HCT116 (cell line): ENCODE results near the gene PRPH2. TPM values are rescaled to one million over a fixed set of nuclear protein-coding genes. Genes with fewer than 3 reads are reported as not detected.

Source experiments
- ATAC-seq: fragments of 200-7000 bp; cut with Tn5 transposase; 2 replicates; pipeline ENCODE4 v1.9.1; 2020; ENCODE audit warnings: mild to moderate bottlenecking, moderate library complexity
- BruUV-seq: library from RNA; stranded (reverse); fragments of 400-500 nt; replicated peaks from 2 replicates; lab custom pipeline; 2021; lab: Mats Ljungman, UMichigan
- CTCF ChIA-PET: fragments of 300-600 bp; sonication (Branson Sonifier 250); formaldehyde crosslinking; loops from one replicate; lab custom pipeline; 2021; ENCODE audit warnings: antibody characterized with exemption; lab: Charles Lee
- POLR2A ChIA-PET: fragments of 300-600, 350-600 bp; sonication (Branson Sonifier 250); formaldehyde crosslinking; loops from one replicate; lab custom pipeline; 2021; ENCODE audit warnings: antibody characterized with exemption; lab: Charles Lee
- RAD21 ChIA-PET, 2 experiments: fragments of 300-600 bp; sonication (Branson Sonifier 250); formaldehyde crosslinking; loops; one replicate each; lab custom pipeline; 2023; ENCODE audit warnings: low total read pairs in 2 of 2; ENCODE audit not compliant: uncharacterized antibody in 2 of 2, unreplicated experiment in 2 of 2, low non-redundant PET in 1 of 2; lab: Charles Lee
- DNase-seq: peaks from one replicate; pipeline ENCODE4 v3.0.0-alpha.2; 2010; ENCODE audit warnings: low read depth, low spot score
- H2AFZ ChIP-seq: fragments of 200-600 bp; shearing (Covaris generic), sonication (generic); 2 replicates; pipeline ENCODE4 v1.6.1; 2017; ENCODE audit warnings: low read depth, mixed run types, mixed read lengths, antibody characterized with exemption, low read length; ENCODE audit not compliant: poor library complexity, severe bottlenecking
- H3K27ac ChIP-seq: 2 replicates; pipeline ENCODE4 v1.5.1; 2012; ENCODE audit warnings: low read depth, low read length
- H3K27me3 ChIP-seq: fragments of 200-600 bp; sonication (generic); 2 replicates; pipeline ENCODE4 v1.6.1; 2016; ENCODE audit warnings: mixed run types, low read length, mixed read lengths; ENCODE audit not compliant: insufficient read depth
- H3K36me3 ChIP-seq, 2 experiments: fragments of 200-500 bp in 1 of 2; fragments of 200-600 bp in 1 of 2; sonication (Bioruptor generic) in 1 of 2; sonication (generic) in 1 of 2; 2 replicates each; pipeline versions ENCODE4 v1.5.1 to v1.6.1; 2014 to 2016; ENCODE audit warnings: low read length in 2 of 2, inconsistent platforms in 1 of 2, mixed read lengths in 1 of 2, mixed run types in 1 of 2; ENCODE audit not compliant: insufficient read depth in 2 of 2, control insufficient read depth in 1 of 2
- H3K4me1 ChIP-seq, 2 experiments: fragments of 200-600 bp in 1 of 2; sonication (generic) in 1 of 2; 2 replicates each; pipeline versions ENCODE4 v1.5.1 to v1.6.1; 2012 to 2017; ENCODE audit warnings: low read length in 2 of 2, inconsistent platforms in 1 of 2, mild to moderate bottlenecking in 1 of 2, mixed read lengths in 1 of 2, mixed run types in 1 of 2, moderate library complexity in 1 of 2; ENCODE audit not compliant: insufficient read depth in 2 of 2, control insufficient read depth in 1 of 2
- H3K4me2 ChIP-seq: fragments of 200-600 bp; sonication (generic); 2 replicates; pipeline ENCODE4 v1.6.1; 2017; ENCODE audit warnings: mixed run types, low read length, mixed read lengths
- H3K4me3 ChIP-seq, 2 experiments: fragments of 200-600 bp in 1 of 2; sonication (generic) in 1 of 2; replicated peaks in 1 of 2; 2 replicates each; pipeline ENCODE4 v1.5.1; 2011 to 2016; ENCODE audit warnings: low read length in 2 of 2, control low read depth in 1 of 2, low read depth in 1 of 2, mild to moderate bottlenecking in 1 of 2, mixed read lengths in 1 of 2, mixed run types in 1 of 2
- H3K79me2 ChIP-seq: fragments of 200-600 bp; sonication (generic); 2 replicates; pipeline ENCODE4 v1.6.1; 2017; ENCODE audit warnings: mild to moderate bottlenecking, mixed run types, low read length, moderate library complexity, mixed read lengths; ENCODE audit not compliant: insufficient read depth
- H3K9ac ChIP-seq: fragments of 200-600 bp; sonication (generic); 2 replicates; pipeline ENCODE4 v1.6.1; 2016; ENCODE audit warnings: low read length, mixed read lengths
- H3K9me2 ChIP-seq: fragments of 200-600 bp; sonication (generic), shearing (Covaris generic); 2 replicates; pipeline ENCODE4 v1.6.1; 2017; ENCODE audit warnings: mixed run types, mild to moderate bottlenecking, moderate library complexity; ENCODE audit not compliant: insufficient read depth
- H3K9me3 ChIP-seq, 2 experiments: fragments of 200-500 bp in 1 of 2; fragments of 200-600 bp in 1 of 2; sonication (Bioruptor generic) in 1 of 2; sonication (generic) in 1 of 2; 2 replicates each; pipeline ENCODE4 v1.6.1; 2014 to 2017; ENCODE audit warnings: low read length in 2 of 2, mixed read lengths in 2 of 2, inconsistent platforms in 1 of 2, low read depth in 1 of 2, mild to moderate bottlenecking in 1 of 2, mixed run types in 1 of 2, moderate library complexity in 1 of 2; ENCODE audit not compliant: control insufficient read depth in 1 of 2, insufficient read depth in 1 of 2
- H4K20me1 ChIP-seq: fragments of 200-600 bp; sonication (generic), shearing (Covaris generic); 2 replicates; pipeline ENCODE4 v1.6.1; 2017; ENCODE audit warnings: mixed run types, mild to moderate bottlenecking, moderate library complexity; ENCODE audit not compliant: insufficient read depth
- ATF3 ChIP-seq: IDR thresholded peaks from 2 replicates; pipeline ENCODE4 v1.6.1; 2012
- CBX3 ChIP-seq: IDR thresholded peaks from 2 replicates; pipeline ENCODE4 v1.6.1; 2012; ENCODE audit warnings: low read depth
- CEBPB ChIP-seq: IDR thresholded peaks from 2 replicates; pipeline ENCODE4 v1.6.1; 2012; ENCODE audit warnings: low read depth
- CTCF ChIP-seq, 3 experiments: fragments of 200-600 bp in 1 of 3; sonication (generic) in 1 of 3; IDR thresholded peaks in 2 of 3; conservative IDR thresholded peaks in 1 of 3; 2 replicates each; pipeline ENCODE4 v1.5.1; 2012 to 2017; ENCODE audit warnings: low read depth in 2 of 3, low read length in 2 of 3, antibody characterized with exemption in 1 of 3, borderline replicate concordance in 1 of 3, control low read depth in 1 of 3, mild to moderate bottlenecking in 1 of 3, mixed read lengths in 1 of 3, mixed run types in 1 of 3, moderate library complexity in 1 of 3; ENCODE audit not compliant: insufficient read depth in 1 of 3
- EGR1 ChIP-seq: IDR thresholded peaks from 2 replicates; pipeline ENCODE4 v1.6.1; 2012; ENCODE audit warnings: low read depth
- ELF1 ChIP-seq: IDR thresholded peaks from 2 replicates; pipeline ENCODE4 v1.6.1; 2012; ENCODE audit warnings: low read depth, borderline replicate concordance
- EZH2phosphoT487 ChIP-seq: fragments of 200-600 bp; IDR thresholded peaks from 2 replicates; pipeline ENCODE4 v1.6.1; 2018; ENCODE audit warnings: antibody characterized with exemption, borderline replicate concordance
- FOSL1 ChIP-seq: IDR thresholded peaks from 2 replicates; pipeline ENCODE4 v1.6.1; 2012; ENCODE audit warnings: low read depth
- JUND ChIP-seq: IDR thresholded peaks from 2 replicates; pipeline ENCODE4 v1.6.1; 2012
- MAX ChIP-seq: IDR thresholded peaks from 2 replicates; pipeline ENCODE4 v1.6.1; 2012
- POLR2A ChIP-seq: IDR thresholded peaks from 2 replicates; pipeline ENCODE4 v1.7.0; 2011; ENCODE audit warnings: borderline replicate concordance; ENCODE audit not compliant: insufficient read depth, insufficient read length; ENCODE audit errors: extremely low read depth
- SIN3A ChIP-seq: IDR thresholded peaks from 2 replicates; pipeline ENCODE4 v1.6.1; 2012; ENCODE audit warnings: low read depth
- SP1 ChIP-seq: IDR thresholded peaks from 2 replicates; pipeline ENCODE4 v1.6.1; 2012; ENCODE audit warnings: low read depth
- TCF7L2 ChIP-seq: IDR thresholded peaks from 2 replicates; pipeline ENCODE4 v1.7.0; 2011; ENCODE audit warnings: borderline replicate concordance, inconsistent platforms; ENCODE audit not compliant: insufficient read depth, insufficient read length; ENCODE audit errors: extremely low read depth
- YY1 ChIP-seq: IDR thresholded peaks from 2 replicates; pipeline ENCODE4 v1.6.1; 2011; ENCODE audit warnings: low read length, low read depth, moderate library complexity, mild to moderate bottlenecking; ENCODE audit not compliant: insufficient replicate concordance; ENCODE audit errors: extremely low read depth
- ZBTB33 ChIP-seq: IDR thresholded peaks from 2 replicates; pipeline ENCODE4 v1.6.1; 2011; ENCODE audit warnings: mild to moderate bottlenecking, low read length, moderate library complexity; ENCODE audit not compliant: insufficient replicate concordance; ENCODE audit errors: extremely low read depth
- ZNF274 ChIP-seq: fragments of 200-500 bp; sonication (Bioruptor generic); IDR thresholded peaks from 2 replicates; pipeline ENCODE4 v1.6.1; 2014; ENCODE audit warnings: mild to moderate bottlenecking, low read depth, low read length, inconsistent platforms
- intact Hi-C: fragments of 100-400 bp; cut with micrococcal nuclease; formaldehyde crosslinking; loops from 2 replicates; pipeline ENCODE4 v1.10.0; 2022
- total RNA-seq: library from RNA; stranded (reverse); gene quantifications from one replicate; pipeline ENCODE4 v1.2.1, GENCODE V29; 2021; ENCODE audit not compliant: unreplicated experiment

Gene PRPH2
- total RNA-seq, 1 experiment from 2014 or later = not detected

- TF ChIP-seq CTCF (IDR thresholded peaks at IDR 0.05 in 2 of 3, conservative IDR thresholded peaks at IDR 0.05 in 1 of 3; ENCODE audit: borderline replicate concordance in 1 of 3, insufficient read depth in 1 of 3, low read depth in 2 of 3, low read length in 2 of 3) (no peak), EGR1 (no peak), YY1 (no peak)
These were observed 24.2 kb downstream of the PRPH2 start (continued) for GRCh38 chr6:42698217-42698616.

GRCh38 chr6:42697268-42697655, 25.1 kb downstream of the PRPH2 start:
- no peak for ATAC-seq
- H3K79me2 ChIP-seq = no peaks in the 10 kb centered on the region
- no TSS peak for BruUV-seq
- H3K27me3 ChIP-seq = no peaks in the 10 kb centered on the region
- H3K9me3 ChIP-seq = no peaks in the 10 kb centered on the region
- POLR2A ChIA-PET = no interaction called here
- no peak for DNase-seq
- H3K4me1 ChIP-seq = peaks cover 8 to 25% of the 10 kb centered on the region in 2 experiments; a peak in 3 of 4 replicates
- intact Hi-C loops = no loop called here
- H3K36me3 ChIP-seq = no peaks in the 10 kb centered on the region
- RAD21 ChIA-PET = no interaction called here
- H4K20me1 ChIP-seq = no peaks in the 10 kb centered on the region
- H3K27ac ChIP-seq = no peak overlapping the region
- H3K4me3 ChIP-seq = no peak overlapping the region
- H3K9me2 ChIP-seq = no peaks in the 10 kb centered on the region
- no peak overlapping the region for H2AFZ ChIP-seq
- no peak overlapping the region for H3K9ac ChIP-seq
- H3K4me2 ChIP-seq = no peak overlapping the region
- CTCF ChIA-PET = no interaction called here
- TF ChIP-seq JUND (no peak), CBX3 (no peak), ZBTB33 (no peak), TCF7L2 (no peak), ELF1 (no peak), SIN3A (no peak), FOSL1 (no peak), POLR2A (no peak), CEBPB (no peak), EGR1 (no peak), EZH2phosphoT487 (no peak), CTCF (IDR thresholded peaks at IDR 0.05 in 2 of 3, conservative IDR thresholded peaks at IDR 0.05 in 1 of 3; ENCODE audit: borderline replicate concordance in 1 of 3, insufficient read depth in 1 of 3, low read depth in 2 of 3, low read length in 2 of 3) (no peak), ATF3 (no peak), SP1 (no peak), YY1 (no peak), MAX (no peak), ZNF274 (no peak)
